DMS153 treated with DMSO at 0.1 percent for 48 hours (cell line): ENCODE data around the gene CABLES1.

Source experiments
- DNase-seq: peaks from one replicate; lab custom pipeline; 2025; ENCODE audit not compliant: unreplicated experiment; lab: John Stamatoyannopoulos, UW

Gene CABLES1

GRCh38 chr18:23166891-23167541, 31.7 kb downstream of the CABLES1 start:
- no peak for DNase-seq

- no peak for DNase-seq
Observed at GRCh38 chr18:23169673-23170044, 34.4 kb downstream of the CABLES1 start.

- DNase-seq = no peak
Observed at GRCh38 chr18:23170137-23170536, 34.9 kb downstream of the CABLES1 start.

GRCh38 chr18:23171581-23172156, 36.4 kb downstream of the CABLES1 start:
- no peak for DNase-seq

GRCh38 chr18:23172591-23173380, 37.5 kb downstream of the CABLES1 start:
- DNase-seq = no peak

GRCh38 chr18:23173912-23174311, 38.6 kb downstream of the CABLES1 start:
- DNase-seq = no peak

- DNase-seq = no peak
Observed at GRCh38 chr18:23176701-23177432, 41.6 kb downstream of the CABLES1 start.

GRCh38 chr18:23177433-23178072, 42.3 kb downstream of the CABLES1 start:
- DNase-seq = no peak

- DNase-seq = no peak
Observed at GRCh38 chr18:23178201-23178600, 42.9 kb downstream of the CABLES1 start.

- DNase-seq = peak; percentile 29
Observed at GRCh38 chr18:23178661-23179081, 43.4 kb downstream of the CABLES1 start.

GRCh38 chr18:23179416-23179815, 44.1 kb downstream of the CABLES1 start:
- DNase-seq = no peak

GRCh38 chr18:23181547-23181946, 46.3 kb downstream of the CABLES1 start:
- DNase-seq = peak; percentile 22

GRCh38 chr18:23182606-23183005, 47.3 kb downstream of the CABLES1 start:
- DNase-seq = no peak

- DNase-seq = no peak
Observed at GRCh38 chr18:23183411-23184150, 48.3 kb downstream of the CABLES1 start.

GRCh38 chr18:23186781-23187180, 51.5 kb downstream of the CABLES1 start:
- no peak for DNase-seq

GRCh38 chr18:23188068-23188760, 52.9 kb downstream of the CABLES1 start:
- DNase-seq = no peak

GRCh38 chr18:23189099-23189498, 53.8 kb downstream of the CABLES1 start:
- DNase-seq = no peak

GRCh38 chr18:23189768-23190661, 54.7 kb downstream of the CABLES1 start:
- no peak for DNase-seq

GRCh38 chr18:23191232-23191631, 55.9 kb downstream of the CABLES1 start:
- DNase-seq = no peak
